Measurements from ENCODE around the gene RIC1.
"Not testable (repeated sequence)": the region's sequence is repeated elsewhere in the genome, so short reads cannot be mapped to it uniquely, and the experiment has no call there.

Gene RIC1

DNA sequence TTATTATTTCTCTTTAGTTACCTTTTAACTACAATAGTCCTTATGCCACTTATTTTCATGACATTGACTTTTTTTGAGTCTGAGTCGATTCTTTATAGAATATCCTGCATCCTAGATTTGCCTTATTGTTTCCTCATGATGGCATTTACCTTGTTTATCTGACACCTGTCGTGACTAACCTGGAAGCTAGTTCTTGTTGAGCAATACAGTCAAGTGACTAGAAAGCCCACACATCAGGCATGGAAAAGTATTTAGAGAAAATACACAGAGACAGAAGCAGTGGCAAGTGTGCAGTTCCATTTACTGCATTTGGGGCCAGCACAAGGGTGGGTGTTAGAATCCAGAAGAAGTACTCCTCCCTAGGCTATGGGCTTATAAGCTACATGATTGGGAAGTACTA is 106.2 kb downstream of the RIC1 start:
- no peak for DNase-seq

GRCh38 chr9:5736563-5737346 is 107.8 kb downstream of the RIC1 start:
- no peak for DNase-seq

DNA sequence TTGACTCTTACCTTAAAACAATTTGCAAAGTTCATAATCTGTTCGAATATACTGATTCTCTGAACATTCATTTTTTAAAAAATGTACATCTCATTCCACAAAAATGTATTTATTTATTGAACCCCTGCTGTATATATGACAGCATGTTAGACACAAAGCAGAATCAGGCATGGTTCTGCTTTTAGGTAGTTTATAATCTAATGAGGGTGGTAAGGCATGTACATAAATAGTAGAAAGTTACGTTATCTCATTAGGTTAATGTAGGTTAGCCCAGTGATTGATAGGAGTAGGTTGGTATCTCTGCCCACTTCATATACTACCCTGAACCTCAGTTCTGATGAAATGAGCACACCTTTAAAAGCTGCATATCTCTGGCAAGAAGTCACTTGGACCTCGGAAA is 114.2 kb downstream of the RIC1 start:
- DNase-seq = no peak

- no peak for DNase-seq
Observed at GRCh38 chr9:5748438-5748837, 119.5 kb downstream of the RIC1 start.

DNA sequence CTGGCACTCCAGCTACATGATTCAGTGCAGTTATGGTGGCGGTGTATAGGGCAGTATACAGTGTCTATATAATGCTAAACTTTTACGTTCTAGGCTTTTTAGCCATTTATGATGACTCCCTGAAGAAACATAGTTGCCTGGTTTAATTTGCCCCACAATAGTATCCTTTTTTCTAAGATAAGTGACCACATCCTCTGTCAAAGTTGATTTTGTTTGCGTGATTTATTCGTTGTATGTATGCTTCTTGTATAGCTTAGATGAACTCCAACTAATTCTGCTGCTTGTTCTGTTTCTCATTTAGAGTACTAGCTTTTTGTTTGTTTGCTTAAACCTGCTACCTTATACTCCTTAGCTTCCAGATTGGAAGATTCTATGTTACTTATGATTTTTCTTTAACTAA is 120.4 kb downstream of the RIC1 start:
- DNase-seq = no peak

DNA sequence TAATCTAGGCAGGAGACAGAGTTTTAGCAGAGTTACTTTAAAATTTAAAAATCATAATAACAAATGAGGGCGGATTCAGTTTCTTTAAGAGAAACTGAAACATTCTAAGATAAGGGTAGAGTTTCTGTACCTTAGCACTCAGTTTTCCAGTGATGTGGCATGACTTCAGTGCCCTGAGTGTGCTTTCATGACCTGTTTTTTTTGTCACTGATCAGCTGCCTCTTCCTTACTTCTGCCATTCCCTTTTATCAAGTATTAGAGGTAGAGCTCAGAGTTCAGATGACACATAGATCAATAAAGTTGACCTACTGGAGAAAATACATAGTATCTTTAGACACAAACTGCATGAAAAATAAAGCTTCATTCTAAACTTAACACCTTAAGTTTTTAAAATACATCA is 121.7 kb downstream of the RIC1 start:
- DNase-seq = no peak

GRCh38 chr9:5756633-5757032 is 127.7 kb downstream of the RIC1 start:
- DNase-seq = no peak

DNA sequence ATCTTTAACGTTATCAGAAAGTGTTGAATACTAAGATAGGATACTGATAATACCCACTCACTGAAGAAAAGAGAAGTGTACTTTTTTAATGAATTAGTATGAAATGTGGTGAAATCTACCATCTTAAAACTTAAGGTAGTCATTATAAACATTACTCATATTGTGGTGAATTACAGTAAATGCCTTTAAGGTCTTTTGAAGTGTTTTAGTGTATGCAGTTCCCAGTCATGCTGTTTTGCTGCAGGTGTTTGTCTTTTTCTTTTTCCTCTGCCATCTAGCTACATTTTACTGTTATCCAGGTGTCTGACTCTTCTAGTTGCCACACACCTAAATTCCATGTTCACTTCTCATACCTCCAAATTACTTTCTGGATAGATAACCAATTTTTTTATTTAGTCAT is 131.4 kb downstream of the RIC1 start:
- no peak for DNase-seq

GRCh38 chr9:5762421-5762820 is 133.5 kb downstream of the RIC1 start:
- no peak for DNase-seq

DNA sequence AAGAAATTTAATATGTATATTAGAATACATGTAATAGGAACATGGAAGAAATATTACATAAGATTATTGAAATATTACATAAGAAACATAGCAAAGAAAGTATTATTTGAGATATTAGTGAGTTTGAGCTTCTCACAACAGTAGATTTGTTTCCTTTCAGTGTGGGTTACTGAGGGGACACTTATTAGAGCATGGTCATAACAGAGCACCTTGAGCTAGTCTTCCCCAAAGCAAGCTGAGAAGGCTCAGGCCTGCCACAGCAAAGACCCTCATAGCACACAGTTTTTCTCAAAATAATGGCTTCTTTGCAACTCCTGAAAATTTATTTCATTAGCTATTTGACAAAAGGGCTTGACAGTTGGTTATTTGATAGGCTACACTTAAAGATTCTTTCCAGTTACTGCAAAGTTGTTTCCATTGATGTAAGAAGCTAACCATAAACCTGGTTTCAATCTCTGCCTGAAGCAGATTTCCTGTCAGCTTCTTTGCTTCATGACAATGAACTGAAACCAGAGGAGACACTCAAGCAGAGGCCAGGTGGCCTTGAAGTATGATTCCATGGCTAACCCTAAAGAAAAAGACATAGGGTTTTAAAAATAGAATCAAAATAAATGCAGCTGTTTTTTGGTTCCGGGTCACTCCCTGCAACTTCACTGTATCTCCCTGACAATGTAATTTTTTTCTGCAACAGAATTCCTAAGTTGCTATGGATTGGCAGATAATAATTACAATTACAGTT is 135.4 kb downstream of the RIC1 start:
- DNase-seq = no peak

- no peak for DNase-seq
Observed at GRCh38 chr9:5767968-5768932, 139.3 kb downstream of the RIC1 start.

DNA sequence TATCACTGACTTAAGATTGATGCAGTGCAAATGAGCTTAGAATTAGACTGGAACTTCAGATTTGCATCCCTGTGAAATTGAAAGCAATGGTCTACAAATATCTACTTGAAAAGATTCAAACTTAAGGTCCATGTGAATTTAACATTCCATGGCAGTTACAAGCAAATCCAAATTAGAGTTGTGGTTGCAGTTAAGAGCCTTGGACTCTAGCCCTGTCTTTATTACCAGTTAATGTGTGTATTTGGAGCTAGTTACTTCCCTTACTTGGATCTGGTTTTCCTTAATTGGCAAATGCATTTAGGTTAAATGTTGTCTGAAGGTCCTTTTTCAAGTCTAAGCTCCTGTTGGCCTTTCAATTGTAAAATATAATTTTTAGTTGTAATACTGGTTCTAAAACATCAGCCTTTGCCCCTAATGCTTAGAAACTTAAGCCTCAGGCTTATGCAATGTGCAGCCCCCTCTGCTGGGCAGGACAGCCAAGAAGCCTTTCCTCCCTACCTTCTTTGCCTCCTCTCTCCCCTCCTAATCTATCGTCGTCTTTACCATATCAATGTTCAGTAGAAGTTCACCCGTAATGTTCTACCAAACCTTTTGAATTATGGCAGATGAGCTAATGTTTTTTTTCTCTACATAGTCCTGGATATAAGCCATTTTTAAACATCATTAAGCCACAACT is 144.6 kb downstream of the RIC1 start:
- no peak for DNase-seq

GRCh38 chr9:5778805-5779204 is 149.9 kb downstream of the RIC1 start:
- no peak for DNase-seq

DNA sequence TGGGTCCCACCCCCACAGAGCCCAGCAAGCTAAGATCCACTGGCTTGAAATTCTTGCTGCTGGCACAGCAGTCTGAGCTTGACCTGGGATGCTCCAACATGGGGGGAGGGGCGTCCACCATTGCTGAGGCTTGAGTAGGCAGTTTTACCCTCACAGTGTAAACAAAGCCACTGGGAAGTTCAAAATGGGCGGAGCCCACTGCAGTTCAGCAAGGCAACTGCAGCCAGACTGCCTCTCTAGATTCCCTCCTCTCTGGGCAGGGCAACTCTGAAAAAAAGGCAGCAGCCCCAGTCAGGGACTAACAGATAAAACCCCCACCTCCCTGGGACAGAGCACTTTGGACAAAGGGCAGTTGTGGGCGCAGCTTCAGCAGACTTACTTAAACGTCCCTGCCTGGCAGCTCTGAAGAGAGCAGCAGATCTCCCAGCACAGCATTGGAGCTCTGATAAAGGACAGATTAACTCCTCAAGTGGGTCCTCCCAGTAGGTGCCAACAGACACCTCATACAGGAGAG is 150.9 kb downstream of the RIC1 start:
- DNase-seq = not testable (repeated sequence)

GRCh38 chr9:5783420-5783819 is 154.5 kb downstream of the RIC1 start:
- DNase-seq = not testable (repeated sequence)

DNA sequence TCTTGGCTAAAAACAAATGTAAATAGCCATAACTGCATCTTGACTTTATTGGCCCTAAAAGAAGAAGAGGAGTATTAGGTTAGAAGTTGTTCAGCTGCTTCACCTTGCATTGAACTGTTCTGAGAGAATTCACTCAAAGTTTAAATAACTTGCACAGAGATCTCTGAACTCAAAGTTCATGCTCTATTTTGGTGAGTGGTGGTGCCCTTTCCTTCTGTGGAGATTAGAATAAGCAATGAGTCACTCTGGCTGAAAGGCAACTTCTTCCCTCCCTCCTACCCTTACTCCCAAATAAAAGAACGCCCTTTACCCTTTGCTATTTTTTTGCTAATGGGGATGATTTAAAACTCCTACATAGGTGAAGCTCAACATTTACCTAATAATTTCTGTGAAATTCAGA is 155.1 kb downstream of the RIC1 start:
- DNase-seq = no peak

DNA sequence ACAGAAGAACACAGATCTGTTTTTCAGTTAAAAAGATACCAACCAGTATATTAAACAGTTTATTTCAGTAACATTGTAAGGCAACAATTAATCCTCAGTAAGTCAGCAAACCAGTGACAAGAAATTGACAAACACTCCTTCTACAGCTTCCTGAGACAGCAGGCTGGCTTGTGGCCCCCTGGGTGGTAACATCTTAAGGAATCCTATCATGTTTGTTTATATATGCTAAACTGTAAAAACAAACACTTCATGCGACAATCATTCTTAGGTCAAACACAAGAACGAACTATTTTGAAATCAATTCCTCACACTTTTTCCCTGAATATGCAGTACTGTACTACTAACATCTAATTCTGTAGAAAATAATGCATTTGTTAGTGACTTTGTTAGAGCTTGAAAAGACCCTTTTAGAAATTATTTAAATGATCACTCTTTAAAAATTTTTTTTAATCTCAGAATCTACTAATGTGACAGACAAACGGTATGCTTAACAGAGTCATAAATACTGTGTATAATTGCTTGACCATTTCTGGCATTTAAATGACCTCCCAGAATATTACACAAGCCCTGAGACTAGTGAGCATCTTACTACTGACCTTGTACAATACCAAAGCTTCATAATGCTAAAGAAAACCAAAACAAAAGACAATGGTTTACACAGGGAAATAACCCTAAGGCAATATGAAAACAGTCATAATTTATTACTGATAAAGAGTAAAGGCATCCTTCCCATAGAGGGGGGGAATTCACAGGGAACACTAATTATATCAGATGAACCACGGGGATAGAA is 155.8 kb downstream of the RIC1 start:
- no peak for DNase-seq

DNA sequence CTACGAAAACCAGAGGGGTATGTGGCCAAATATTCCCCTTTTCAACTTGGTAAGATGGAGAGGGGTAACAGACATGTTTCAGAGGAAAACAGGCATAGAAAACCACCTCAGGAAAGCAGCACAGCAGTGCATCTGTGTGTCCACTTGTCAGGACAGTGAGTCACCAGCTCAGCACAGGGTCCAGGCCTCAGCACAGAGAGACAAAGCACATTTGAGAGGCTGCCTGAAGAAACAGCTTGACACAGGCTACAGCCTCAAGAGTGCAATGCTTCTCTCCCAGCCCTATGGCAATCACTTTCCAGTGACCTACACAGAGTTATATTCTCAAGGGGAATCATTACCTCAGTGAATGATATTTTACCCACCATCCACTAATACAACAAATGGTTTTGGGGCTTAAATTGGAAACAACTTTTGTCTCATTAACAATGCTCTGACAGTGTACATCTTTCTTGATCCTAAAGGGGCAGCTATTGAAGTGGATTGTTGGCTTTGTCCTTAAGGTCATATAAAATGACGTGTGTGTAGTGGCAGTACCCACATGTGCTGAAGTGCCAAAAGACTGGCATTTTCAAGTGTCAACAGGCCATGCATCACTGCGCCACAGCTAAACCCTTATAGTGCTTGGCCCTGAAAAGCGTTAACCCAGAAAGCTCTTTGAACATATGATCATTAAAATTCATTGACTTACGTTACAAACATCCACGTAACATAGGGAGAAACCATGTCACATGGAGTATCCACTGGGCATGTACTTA is 157.6 kb downstream of the RIC1 start:
- no peak for DNase-seq

DNA sequence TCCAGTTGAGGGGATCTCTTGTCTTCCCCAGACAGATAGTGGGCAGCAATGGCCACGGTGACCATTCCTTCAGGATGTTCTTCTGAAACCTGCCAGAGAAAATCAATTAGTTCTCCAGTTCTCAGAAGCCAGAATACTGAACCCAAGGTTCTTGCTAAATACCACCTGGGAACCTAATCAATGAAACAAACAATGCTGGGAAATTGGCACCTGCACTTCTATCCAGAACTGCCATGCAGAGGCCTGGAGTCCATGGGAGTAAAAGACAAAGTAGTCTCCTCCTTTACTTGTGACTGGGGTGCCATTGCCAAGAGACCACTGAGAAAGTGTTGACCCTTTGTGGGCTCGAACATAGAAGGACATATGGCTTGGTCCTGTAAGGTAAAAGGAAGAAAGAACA is 158.3 kb downstream of the RIC1 start:
- DNase-seq = no peak

- DNase-seq = no peak
Observed at GRCh38 chr9:5787759-5788302, 158.9 kb downstream of the RIC1 start.

DNA sequence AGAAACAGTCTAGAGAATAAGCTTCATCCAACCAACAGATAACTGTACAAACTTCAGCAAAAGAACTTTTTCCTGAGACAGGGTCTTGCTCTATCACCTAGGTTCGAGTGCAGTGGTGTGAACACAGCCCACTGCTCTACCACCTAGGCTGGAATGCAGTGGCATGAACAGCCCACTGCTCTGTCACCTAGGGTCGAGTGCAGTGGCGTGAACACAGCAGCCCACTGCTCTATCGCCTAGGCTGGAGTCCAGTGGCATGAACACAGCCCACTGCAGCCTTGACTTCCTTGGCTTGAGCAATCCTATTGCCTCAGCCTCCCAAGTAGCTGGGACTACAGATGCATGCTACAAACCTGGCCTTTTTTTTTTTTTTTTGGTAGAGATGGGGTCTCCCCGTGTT is 160.6 kb downstream of the RIC1 start:
- no peak for DNase-seq
